ENCODE data around the gene EFTUD2. TPM values are rescaled to one million over a fixed set of nuclear protein-coding genes. Genes with fewer than 3 reads are reported as not detected.

The EFTUD2 gene
- total RNA-seq, 4 donors from 2014 or later: 53.4 to 85.7 (median 59.8) TPM

DNA sequence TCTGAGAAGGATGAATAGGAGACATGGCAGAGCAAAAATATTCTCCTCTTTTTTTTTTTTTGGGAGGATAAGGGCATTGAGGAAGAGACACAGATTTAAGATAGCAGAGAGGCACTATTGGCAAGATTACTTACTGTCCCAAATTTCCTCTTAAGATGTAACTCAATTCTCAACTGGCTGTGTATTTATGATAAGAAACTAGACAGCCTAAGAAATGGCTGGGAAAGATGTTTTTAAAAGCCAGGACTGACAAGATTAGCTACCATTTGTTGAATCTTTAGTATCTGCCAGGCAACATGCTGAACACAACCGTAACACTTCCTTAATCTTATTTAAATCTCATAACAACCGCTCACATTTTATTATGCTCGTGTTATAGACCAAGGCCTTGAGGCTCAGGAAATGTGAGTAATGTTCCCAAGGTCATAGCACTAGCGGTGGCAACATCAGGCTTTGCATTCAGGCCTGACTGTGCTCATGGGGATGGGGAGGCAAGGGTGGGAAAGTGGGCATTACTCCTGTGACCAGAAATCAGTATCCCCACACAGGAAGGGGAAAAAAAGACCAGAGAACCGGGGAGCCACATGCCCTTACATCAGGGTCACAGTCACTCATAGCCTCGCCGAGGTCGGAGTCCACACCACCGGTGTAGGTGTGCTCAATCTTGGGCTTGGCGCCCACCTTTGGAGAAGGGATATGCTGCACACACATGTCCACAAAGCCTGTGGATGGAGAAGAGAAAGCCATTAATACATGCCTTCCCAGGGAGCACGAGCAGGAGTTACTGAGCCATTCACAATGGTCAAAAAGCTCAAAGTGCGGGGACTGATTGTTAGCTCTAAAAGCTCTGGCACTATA, 36.0 kb downstream of the EFTUD2 start:
- Histone ChIP-seq H3K27me3 (no peaks in the 10 kb centered on the region), H3K9me3 (no peaks in the 10 kb centered on the region), H3K4me1 (no peaks in the 10 kb centered on the region), H3K27ac (no peak overlapping the region), H3K4me3 (no peak overlapping the region), H3K36me3 (peaks cover 23 to 97% (median 48%) of the 10 kb centered on the region in 3 donors)
- WGBS, 2 donors: 86 to 90% methylated on average over 11 to 12 of the region's 12 CpGs
- DNase-seq: no peak
- TF ChIP-seq POLR2A (IDR thresholded peaks at IDR 0.05): no peak
- TF ChIP-seq, protein P1, sequence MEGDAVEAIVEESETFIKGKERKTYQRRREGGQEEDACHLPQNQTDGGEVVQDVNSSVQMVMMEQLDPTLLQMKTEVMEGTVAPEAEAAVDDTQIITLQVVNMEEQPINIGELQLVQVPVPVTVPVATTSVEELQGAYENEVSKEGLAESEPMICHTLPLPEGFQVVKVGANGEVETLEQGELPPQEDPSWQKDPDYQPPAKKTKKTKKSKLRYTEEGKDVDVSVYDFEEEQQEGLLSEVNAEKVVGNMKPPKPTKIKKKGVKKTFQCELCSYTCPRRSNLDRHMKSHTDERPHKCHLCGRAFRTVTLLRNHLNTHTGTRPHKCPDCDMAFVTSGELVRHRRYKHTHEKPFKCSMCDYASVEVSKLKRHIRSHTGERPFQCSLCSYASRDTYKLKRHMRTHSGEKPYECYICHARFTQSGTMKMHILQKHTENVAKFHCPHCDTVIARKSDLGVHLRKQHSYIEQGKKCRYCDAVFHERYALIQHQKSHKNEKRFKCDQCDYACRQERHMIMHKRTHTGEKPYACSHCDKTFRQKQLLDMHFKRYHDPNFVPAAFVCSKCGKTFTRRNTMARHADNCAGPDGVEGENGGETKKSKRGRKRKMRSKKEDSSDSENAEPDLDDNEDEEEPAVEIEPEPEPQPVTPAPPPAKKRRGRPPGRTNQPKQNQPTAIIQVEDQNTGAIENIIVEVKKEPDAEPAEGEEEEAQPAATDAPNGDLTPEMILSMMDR (IDR thresholded peaks at IDR 0.05): no peak
- intact Hi-C loops (cut with DNase I): no loop called here

DNA sequence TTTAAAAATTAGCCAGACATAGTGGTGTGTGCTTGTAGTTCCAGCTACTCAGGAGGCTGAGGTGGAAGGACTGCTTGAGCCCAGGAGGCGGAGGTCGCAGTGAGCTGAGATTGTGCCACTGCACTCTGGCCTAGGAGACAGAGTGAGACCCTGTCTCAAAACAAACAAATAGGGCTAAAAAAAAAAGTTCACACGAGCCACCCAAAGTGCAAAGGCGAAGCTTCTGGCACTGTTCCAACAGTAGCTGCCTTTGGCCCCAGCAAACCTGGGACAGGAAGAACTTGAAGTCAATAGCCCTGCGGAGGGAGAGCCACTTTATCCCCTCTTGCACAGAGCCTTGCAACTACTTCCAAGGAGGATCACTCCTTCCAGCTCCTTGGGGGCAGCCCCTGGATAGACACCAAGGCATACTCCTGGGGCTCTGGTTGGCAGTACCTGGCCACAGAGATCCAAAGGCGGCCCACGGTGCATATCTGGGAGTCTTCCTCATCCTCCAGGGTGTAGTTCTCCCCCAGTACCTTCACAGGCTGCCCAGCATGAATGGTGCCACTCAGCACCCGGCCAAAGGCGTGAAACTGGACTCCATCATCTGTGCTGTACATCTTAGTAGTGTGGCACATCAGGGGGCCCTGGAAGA, 36.8 kb downstream of the EFTUD2 start:
- no peak for TF ChIP-seq POLR2A (IDR thresholded peaks at IDR 0.05)
- TF ChIP-seq, protein P1 (IDR thresholded peaks at IDR 0.05): no peak
- H3K9me3 ChIP-seq: no peaks in the 10 kb centered on the region
- no peak overlapping the region for H3K27ac ChIP-seq
- peaks cover 23 to 97% (median 46%) of the 10 kb centered on the region in 3 donors for H3K36me3 ChIP-seq
- H3K4me1 ChIP-seq: no peaks in the 10 kb centered on the region
- no peak overlapping the region for H3K4me3 ChIP-seq
- no peak for DNase-seq
- intact Hi-C loops (cut with DNase I): no loop called here
- WGBS, 2 donors: 81 to 87% methylated on average over 5 to 7 of the region's 9 CpGs
- no peaks in the 10 kb centered on the region for H3K27me3 ChIP-seq

DNA sequence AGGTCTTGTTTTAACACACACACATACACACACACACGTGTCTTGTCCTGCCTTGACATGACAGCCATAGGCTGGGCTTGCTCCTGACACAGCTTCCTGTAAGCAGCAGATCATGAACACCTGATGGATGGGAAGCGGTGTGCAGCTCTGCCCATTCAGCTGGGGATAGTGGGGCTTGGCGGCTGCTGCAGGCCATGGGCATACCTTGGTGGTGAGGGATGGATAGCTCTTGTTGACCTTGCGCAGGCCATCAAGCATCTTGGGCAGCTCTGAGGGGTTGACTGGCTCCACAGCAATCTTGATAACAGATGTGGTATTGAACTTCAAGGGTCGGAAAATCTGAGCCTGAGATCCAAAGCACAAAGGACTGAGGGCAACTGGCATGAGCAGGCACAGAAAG, 39.5 kb downstream of the EFTUD2 start:
- intact Hi-C loops (cut with DNase I): no loop called here
- peaks cover 38 to 100% (median 55%) of the 10 kb centered on the region in 3 donors for H3K36me3 ChIP-seq

DNA sequence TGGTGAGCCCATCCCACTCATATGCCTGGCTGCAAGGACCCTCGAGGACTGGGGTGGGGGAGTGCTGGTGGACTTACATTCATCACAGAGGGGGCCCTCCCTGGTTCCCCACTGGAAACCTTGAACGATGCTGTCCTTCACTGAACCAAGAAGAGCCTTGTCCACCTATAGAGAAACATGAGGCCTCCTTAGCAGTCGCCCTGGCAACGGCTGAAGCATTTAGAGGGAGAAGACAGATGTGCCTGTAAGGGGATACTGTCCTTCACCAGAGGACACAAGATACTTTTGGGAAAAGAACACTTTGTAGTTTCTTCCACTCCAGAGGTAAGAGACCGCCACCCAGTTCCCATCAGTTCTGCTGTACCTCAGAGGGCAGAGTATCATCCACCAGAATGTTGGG, 45.1 kb downstream of the EFTUD2 start:
- WGBS, 2 donors: 98 to 100% methylated on average over 2 to 4 of the region's 5 CpGs
- Histone ChIP-seq H3K9me3 (no peaks in the 10 kb centered on the region), H3K36me3 (peaks cover 51 to 100% (median 56%) of the 10 kb centered on the region in 3 donors), H3K27ac (no peak overlapping the region), H3K4me3 (no peak overlapping the region), H3K27me3 (no peaks in the 10 kb centered on the region), H3K4me1 (no peaks in the 10 kb centered on the region)
- intact Hi-C loops (cut with DNase I): no loop called here
- DNase-seq: no peak
- TF ChIP-seq, protein P1 (IDR thresholded peaks at IDR 0.05): no peak
- TF ChIP-seq POLR2A (IDR thresholded peaks at IDR 0.05): no peak

More for the DNA sequence above, 39.5 kb downstream of the EFTUD2 start:
- Histone ChIP-seq H3K27me3 (no peaks in the 10 kb centered on the region), H3K4me3 (no peak overlapping the region), H3K4me1 (no peaks in the 10 kb centered on the region), H3K27ac (no peak overlapping the region), H3K9me3 (no peaks in the 10 kb centered on the region)
- no peak for DNase-seq
- no peak for TF ChIP-seq POLR2A (IDR thresholded peaks at IDR 0.05)
- TF ChIP-seq, protein P1 (IDR thresholded peaks at IDR 0.05): no peak
- WGBS, 2 donors: 85 to 87% methylated on average over 5 of the region's 5 CpGs

DNA sequence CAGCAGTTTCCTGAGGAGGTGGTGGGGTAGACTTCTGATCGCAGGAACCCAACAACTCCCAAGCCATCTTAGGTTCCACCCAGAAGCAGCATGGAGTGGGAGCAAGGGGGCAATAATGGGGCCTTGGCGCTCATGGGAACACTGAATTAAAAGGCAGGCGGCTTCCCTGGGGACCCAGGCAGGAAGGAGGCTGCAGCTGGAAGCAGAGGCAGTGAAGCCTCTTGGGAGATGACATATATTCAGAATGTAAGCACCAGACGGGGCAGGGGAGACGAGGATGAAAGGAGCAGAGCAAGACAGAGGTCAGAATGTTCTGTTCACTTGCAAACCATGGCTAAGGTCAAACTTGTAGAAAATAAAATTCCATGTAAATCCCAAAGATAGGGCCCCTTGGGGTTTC, 48.6 kb downstream of the EFTUD2 start:
- H3K36me3 ChIP-seq: peaks cover 36 to 68% (median 42%) of the 10 kb centered on the region in 3 donors
- intact Hi-C loops (cut with DNase I): no loop called here

More for the DNA sequence above, 48.6 kb downstream of the EFTUD2 start:
- H3K9me3 ChIP-seq: no peaks in the 10 kb centered on the region
- TF ChIP-seq POLR2A (IDR thresholded peaks at IDR 0.05): no peak
- TF ChIP-seq, protein P1 (IDR thresholded peaks at IDR 0.05): no peak
- peak overlapping the region in 2 of 4 donors; percentile 24 to 47 for H3K27ac ChIP-seq
- DNase-seq: no peak
- WGBS, 2 donors: 79 to 89% methylated on average over 4 to 5 of the region's 5 CpGs
- H3K27me3 ChIP-seq: no peaks in the 10 kb centered on the region
- no peak overlapping the region for H3K4me3 ChIP-seq
- no peaks in the 10 kb centered on the region for H3K4me1 ChIP-seq
